GM21528 (cell line): ENCODE data around the gene TEX261.

Experiments
- ATAC-seq: cut with Tn5 transposase; IDR thresholded peaks from one replicate; pipeline ENCODE4 v1.9.1; 2021; ENCODE audit warnings: mild to moderate bottlenecking, moderate library complexity; ENCODE audit not compliant: unreplicated experiment, low FRiP score

The TEX261 gene

DNA sequence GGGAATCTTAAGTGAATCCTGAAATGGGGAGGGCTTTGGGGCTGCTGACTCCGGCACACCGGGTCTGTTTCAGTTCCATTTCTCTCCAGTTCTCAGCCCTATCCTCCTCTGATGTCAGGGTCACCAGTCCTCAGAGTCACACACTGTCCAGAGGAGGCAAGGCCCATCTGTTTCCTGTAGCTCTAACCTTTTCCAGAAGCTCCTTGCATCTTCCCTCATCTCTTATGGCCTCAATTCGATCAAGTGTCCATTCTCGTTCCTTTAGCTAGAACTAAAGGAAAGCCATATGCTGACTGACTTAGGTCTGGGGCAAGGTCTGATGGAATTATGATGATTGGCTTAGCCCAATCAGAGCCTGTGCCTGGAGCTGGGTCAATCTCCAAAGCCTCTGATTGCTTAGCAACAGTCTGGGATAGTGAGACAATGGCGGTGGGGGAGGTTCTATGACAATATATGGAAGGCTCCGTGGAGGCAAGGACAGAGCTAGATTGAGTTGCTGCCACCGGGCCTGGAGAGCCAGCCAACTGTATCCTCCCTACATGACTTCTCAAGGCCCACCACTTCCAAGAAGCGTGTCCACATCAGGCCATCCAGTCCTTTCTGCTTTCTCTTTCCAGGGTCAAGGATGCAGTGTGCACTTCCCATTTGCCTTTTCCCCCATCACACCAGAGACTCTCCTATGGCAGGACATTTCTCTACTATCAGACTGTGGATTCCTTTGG, 11.0 kb downstream of the TEX261 start:
- ATAC-seq: no peak

DNA sequence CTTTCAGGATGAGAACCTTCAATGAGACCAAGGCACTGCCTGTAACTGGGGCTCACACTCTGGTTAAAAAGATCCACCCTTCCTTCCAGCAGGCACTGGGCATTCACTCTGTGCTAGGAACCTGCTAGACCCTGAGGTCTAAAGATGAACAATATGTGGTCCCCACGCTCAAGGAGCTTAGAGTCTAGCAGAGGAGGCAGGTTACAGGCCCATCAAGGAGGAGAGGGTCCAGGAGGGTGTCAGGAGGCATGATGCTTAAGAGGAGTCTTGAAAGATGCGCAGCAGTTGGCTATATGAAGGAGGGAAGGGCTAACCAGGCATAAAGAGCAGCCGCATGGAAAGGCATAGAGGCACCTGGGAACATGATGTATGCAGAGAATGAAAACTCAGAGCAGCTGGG, 11.7 kb downstream of the TEX261 start:
- no peak for ATAC-seq

DNA sequence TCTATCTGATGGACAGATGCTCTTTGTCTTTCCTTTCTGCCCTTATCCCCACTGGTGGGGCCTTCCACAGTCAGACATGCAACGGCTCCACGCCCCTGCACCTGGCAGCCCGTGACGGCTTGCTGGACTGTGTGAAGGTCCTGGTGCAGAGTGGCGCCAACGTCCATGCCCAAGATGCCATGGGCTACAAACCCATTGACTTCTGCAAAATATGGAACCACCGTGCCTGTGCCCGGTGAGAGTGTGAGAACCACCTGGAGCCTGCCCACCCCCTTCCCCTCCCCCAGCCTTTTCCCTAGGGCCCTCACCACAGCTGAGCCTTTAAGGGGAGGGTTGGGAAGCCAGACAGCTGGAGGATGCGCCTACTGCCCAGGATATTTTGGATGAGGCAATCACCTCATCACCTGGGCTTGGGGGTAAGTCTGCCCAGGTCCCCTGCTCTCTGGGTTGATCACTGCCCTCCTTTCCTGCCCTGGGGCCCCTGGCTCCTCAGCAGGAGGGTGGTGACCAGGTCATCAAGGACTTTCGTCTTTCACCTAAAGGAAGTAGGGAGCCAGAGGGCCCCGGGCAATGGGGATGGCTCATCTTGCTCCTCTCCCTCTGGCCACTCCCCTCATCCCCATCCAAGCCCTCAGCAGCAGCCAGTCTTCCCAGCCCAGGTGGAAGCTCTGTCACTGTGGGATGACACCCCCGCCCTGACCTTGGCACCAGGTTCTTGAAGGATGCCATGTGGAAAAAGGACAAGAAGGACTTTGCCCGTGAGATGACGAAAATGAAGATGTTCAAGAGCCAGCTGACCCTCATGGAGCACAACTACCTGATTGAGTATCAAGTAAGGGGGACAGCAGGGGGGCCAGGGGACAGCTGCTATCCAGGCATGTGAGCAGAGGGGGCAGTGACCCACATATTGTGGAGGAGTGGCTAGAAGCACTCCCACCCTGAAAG, 12.5 kb downstream of the TEX261 start:
- no peak for ATAC-seq

DNA sequence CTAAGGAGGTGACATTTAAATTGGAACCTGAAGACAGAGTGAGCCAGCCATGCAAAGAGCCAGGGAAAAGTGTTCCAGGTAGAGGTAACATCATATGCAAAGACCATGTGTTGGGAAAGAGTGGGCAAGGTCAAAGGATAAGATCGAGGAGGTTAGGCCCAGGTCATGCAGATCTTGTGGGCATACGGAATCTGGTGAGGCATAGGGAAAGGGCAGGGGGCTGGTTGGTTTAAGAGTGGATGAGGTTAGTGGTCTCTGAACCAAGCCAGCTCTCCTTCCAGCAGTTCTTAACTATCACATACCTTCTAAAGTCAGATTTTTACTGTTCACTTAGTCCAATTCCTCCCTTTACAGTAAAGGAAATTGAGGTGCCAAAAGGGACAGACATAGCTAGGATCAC, 13.3 kb downstream of the TEX261 start:
- ATAC-seq: no peak

DNA sequence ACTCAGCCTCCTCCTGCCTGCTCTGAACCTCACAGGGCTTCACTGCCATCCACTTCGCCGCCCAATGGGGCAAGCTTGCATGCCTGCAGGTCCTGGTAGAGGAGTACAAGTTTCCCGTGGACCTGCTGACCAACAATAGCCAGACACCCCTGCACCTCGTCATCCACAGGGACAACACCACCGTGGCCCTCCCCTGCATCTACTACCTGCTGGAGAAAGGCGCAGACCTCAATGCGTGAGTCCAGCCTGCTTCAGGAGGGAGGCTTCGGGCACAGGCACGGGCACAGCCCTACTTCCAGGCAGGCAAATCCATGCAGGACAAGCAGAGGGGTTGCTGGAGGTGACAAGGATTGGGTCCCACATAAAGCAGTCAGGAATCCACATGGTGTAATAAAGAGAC, 15.0 kb downstream of the TEX261 start:
- ATAC-seq: no peak

DNA sequence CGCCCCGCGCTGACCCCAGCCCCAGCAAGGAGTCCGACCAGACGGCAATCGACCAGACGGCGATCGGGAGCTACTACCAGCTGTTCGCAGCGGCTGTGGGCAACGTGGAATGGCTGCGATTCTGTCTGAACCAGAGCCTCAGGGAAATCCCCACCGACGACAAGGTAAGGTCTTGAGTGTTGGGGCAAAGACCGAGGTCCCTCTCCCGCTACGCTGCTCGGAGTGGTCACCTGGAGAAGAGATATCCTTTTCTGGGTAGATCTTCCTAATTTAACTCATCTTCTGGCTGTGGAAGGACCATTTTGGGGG, 15.5 kb downstream of the TEX261 start:
- no peak for ATAC-seq

DNA sequence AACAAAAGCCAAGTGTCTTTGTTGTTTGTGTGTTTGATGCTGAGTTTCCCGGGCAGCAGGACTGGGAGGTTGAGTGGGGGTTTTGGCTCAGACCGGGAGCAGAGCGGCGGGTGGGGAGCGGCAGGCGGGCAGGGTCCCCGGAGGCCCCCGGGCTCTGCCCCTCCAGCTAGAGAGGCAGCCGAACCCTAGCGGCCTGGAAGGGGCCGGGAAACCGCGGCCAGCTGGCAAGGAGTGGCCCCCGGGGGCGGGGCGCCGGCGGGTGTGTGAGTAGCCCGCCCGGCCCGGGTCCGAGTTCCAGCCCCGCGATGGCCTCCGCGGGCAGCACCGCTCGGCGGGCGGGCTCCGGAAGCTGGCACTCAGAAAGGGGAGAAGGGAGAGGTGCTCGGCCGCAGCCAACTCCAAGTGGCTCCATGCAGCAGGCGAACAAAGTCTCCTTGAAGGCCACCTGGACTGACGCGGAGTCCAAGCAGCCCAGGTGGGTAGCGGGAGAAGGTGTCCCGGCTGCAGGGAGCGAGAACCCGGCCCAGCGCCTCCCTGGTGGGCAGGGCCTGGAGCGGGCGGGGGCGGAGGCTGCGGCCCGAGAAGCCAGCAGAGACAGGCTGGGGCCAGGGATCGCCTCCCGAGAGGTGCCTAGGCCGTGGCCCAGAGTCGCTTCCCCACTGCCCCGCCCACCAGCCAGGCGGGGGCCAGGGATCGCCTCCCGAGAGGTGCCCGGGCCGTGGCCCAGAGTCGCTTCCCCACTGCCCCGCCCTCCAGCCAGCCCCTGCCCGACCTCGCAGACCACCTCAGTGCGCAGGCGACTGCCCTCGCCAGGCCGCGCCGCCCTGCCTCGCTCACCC, 16.1 kb downstream of the TEX261 start, which contains the start of gene ANKRD53:
Gene ANKRD53, plus strand, starts transcription at position 290 of the 839 bp plus-strand sequence. Its CDS starts 16 bp downstream, at position 306.
- ATAC-seq: no peak

DNA sequence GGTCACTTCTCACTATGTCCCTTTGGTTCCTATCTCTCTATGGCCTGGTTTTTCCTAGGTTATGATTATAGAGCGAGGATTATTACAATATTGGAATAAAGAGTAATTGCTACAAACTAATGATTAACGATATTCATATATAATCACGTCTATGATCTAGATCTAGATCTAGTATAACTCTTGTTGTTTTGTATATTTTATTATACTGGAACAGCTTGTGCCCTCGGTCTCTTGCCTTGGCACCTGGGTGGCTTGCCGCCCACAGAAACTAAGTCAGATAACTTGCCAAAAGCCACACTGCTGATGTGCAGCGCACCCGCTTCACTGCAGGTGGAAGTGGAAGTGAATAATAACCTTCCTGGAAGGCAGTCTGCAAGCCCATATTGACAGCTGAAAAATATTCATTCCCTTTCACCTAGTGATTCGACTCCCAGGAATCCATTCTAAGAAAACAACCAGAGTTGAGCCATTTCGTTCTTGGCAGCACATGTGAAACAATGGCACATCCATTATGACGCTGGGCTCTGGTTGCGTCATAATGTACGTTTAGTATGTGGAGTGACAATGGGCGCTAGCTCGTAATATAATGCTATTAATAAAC, 17.0 kb downstream of the TEX261 start:
- ATAC-seq: no peak

DNA sequence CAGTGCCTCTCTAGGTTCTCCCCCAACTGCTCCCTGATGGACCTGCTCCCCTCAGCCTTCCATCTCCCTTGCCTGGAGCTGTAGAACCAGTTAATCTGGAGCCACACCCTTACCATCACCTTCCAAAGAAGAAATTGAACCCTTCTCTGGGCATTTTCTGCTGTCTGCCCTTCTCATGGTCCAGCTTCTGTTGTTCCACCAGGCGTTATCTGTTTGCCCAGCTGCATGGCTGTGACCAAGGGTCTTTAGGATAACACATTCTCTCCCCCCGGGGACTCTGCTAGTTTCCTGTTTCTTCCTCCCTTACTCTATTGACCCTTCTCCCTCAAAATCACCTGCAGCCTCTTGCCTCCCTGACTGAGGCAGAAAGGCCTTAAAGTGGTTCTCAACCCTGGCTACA, 19.4 kb downstream of the TEX261 start:
- ATAC-seq: no peak

DNA sequence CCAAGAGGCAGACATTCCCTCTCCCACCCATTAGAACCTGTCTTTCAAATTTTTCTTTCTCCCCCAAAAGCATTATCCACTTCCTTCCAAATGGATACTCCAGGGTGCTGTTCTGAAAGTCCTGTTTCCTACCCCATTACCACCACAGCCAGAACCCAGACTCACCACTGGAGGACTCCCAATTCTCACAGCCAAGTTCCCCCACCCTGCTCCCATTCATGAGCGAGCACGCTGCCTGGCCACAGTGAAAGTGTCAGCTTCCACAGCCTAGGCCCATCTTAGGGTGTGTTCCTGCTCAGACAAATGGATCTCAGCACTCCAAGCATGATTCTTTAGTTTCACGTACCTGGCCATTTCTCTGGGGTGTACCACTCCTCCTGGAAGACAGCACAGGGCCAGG, 20.1 kb downstream of the TEX261 start:
- no peak for ATAC-seq

DNA sequence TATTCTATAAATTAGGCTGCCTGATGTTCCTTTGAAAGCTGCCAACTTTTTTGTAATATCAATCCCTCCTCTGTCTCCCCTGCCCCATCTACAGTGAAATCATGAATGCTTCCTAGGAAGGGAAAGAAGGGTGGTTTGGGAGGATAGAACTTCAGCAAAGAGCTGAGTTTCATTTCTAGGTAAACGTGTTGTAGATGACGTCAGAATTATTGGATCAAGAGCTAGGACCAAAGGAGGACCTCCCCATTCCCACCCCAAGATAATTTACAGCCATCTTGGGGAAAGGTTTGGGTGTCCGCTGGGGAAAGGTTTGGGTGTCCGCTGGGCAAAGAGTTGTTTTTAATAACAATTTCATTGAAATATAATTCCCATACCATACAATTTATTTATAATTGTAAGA, 27.5 kb downstream of the TEX261 start:
- no peak for ATAC-seq

DNA sequence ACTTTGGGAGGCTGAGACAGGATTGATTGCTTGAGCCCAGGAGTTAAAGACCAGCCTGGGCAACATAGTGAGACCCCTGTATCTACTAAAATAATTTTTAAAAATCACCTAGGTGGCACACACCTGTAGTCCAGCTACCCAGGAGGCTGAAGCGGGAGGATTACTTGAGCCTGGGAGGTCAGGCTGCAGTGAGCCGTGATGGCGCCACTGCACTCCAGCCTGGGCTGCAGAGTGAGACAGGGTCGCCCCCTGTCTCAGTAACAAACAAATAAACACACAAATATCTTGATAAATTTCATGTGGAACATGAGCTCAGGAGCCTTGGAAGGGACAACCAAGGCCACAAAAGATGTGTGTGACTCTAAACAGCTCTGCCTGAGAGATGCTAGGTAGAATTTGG, 28.0 kb downstream of the TEX261 start:
- ATAC-seq: no peak

DNA sequence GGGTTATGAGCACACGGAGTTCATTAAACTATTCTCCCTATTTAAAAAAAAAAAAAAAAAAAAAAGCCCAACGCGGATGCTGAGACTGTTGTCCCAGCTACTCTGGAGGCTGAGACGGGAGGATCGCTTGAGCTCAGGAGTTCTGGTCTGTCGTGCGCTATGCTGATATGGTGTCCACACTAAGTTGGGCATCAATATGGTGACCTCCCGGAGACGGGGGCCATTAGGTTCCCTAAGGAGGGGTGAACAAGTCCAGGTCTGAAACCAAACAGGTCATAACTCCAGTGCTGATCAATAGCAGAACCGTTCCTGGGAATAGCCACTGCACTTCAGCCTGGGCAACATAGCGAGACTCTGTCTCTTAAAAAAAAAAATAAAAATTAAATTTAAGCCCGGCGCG, 29.2 kb downstream of the TEX261 start:
- no peak for ATAC-seq

DNA sequence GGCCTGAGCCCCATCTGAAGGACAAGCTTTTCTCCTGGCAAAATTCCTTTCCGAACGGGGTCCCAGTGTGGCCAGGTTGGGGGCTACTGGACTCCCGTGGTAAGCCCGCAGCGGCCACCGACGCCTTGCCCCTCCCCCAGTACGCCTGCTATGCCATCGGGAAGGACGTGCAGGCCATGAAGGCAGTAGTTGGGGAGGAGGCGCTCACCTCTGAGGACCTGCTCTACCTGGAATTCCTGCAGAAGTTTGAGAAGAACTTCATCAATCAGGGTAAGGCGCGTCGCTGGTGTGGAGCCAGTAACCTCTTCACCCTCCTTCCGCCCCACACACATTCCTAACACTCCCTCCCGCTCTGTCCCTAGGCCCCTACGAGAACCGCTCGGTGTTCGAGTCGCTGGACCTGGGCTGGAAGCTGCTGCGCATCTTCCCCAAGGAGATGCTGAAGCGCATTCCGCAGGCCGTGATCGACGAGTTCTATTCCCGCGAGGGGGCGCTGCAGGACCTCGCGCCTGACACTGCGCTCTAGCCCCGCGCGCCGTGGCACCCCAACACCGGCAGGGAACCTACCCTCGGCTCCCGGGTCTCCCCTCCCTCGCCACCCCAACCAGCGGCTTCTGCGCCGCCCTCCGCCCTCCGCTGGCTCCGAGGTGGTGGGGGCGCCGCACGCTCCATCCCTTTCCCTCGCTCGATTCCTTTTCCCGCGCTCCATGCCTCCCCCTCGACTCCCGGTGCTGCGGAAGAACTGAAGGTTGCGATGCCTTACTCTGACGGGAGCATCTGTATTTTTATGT, 29.9 kb downstream of the TEX261 start:
- ATAC-seq: peak; percentile 66

DNA sequence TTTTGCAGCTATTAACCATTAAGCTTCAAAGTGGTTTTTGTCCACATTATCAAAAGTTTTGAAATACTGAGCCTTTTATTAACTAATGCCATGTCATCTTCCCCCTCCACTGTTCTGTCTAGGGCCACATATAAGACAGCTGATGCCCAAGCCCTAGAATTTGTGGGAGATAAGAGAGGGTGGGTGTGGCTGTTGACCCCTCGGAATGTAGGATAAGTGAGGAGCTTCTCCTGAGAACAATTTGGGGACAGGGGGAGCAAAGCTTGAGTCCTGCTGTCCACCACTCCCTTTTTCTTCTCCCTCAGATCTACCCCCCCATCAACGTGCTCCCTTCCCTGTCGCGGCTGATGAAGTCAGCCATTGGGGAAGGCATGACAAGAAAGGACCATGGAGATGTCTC, 30.5 kb downstream of the TEX261 start:
- ATAC-seq: no peak

DNA sequence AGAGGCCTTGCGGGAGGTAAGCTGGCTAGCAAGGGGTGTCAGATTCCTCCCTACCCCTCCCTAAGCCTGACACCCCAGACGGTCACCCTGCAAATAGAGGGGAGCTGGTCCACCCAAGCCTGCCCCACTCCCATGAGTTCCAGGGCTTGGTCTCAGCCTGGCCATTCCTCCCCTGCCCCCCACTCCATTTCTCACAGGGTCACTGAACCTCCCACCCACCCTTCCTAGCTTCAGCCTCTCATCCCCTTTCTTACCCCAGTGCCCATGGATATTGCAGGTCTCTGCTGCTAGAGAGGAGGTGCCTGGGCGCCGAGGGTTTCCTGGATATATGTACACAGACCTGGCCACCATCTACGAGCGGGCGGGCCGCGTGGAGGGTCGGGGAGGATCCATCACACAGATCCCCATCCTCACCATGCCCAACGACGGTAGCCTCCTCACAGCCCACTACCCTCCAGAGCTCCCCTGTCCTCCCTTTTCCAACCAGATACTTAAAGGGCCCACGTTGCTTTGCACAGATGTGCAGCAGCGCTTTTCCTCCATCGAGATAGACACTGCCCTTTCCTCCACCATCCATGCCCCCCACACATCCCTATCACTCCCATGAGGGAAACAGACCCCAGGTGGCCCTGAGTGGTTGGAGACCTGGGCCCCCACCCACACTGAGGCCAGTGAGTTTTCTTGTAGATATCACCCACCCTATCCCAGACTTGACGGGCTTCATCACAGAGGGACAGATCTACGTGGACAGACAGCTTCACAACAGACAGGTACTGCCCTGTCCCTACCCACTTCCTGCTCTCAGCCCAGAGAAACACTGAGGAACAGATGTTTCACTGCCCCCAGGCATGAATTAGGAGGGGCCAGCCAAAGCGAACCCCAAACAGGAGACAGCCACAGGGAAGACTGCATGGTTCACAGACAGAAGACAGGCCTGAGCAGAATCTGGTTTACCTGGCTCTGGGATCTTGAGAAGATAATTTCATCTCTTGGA, 31.5 kb downstream of the TEX261 start:
- ATAC-seq: no peak

DNA sequence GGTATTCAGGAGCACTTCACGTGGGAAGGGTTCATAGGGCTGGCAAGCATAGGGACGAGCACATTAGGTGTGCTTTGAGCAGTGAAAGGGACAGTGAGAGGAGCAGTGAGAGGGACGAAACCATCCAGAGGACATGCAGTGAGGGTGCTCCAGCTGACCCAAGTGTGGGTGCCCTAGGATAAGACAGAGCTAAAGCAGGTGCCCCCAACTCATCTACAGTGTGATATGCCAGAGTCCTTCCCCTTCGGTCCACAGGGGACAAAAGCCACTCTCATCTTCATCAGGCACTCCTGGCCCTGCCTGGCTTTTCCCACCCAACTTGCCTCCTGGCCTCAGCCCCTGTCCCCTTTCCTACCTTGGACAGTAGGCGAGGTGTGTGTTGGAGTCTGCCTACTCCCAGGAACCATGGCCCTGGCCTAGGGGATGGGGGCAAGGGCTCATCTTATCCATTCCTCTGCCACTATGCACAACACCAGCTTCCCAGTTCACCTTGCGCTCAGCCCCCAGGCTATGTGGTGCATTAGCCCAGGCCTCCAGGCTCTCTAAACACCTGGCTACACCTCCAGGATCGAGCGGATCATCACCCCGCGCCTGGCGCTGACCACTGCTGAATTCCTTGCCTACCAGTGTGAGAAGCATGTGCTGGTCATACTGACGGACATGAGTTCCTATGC, 32.3 kb downstream of the TEX261 start:
- no peak for ATAC-seq

DNA sequence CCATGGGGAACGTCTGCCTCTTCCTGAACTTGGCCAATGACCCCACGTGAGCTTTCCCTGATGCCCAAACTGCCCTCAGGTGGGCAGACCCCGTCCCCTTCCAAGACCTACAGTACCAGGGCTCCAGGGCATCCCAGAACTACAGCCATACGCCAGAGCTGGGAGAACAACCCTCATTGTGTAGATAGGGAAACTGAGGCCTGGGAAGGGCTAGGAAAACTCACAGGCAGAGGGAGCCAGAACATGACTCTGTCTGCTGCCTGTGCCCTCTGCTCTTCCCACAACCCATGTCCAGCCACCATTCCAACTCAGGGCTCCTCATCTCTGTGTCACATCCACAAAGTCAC, 33.1 kb downstream of the TEX261 start:
- no peak for ATAC-seq
